ENCODE data around the gene SCN4B. TPM values are rescaled to one million over a fixed set of nuclear protein-coding genes. Genes with fewer than 3 reads are reported as not detected.
"Not testable (repeated sequence)": the region's sequence is repeated elsewhere in the genome, so short reads cannot be mapped to it uniquely, and the experiment has no call there.

Gene SCN4B
- total RNA-seq, 1 donor from 2014 or later, result 2.9 TPM

DNA sequence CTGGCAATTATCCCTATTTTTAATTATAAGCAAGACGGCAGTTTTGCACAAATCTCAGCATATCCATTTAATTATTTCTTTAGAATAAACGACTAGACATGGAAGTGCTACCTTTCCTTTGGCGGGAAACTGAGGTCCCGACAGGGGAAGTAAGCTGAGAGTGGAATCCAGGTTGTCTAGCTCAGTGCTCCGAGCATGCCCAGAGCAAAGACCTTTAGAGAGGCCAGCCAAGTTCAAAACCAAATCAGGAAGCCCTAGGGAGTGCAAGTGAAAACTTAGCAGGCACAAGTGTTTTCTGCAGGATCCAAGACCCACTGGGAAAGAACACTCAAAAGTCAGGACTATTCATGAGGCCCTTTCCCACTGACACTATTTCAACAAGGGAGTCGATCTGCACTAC, 46.5 kb upstream of the SCN4B start:
- Mint-ChIP-seq H3K4me3 (ENCODE audit: unreplicated experiment) (no peak overlapping the region), H3K27me3 (ENCODE audit: unreplicated experiment) (no peaks in the 10 kb centered on the region), H3K36me3 (ENCODE audit: unreplicated experiment) (no peaks in the 10 kb centered on the region), H3K4me1 (ENCODE audit: low read depth, unreplicated experiment) (no peaks in the 10 kb centered on the region), H3K27ac (ENCODE audit: unreplicated experiment) (no peak overlapping the region), H3K9me3 (ENCODE audit: unreplicated experiment) (no peaks in the 10 kb centered on the region)
- TF ChIP-seq, protein P1, sequence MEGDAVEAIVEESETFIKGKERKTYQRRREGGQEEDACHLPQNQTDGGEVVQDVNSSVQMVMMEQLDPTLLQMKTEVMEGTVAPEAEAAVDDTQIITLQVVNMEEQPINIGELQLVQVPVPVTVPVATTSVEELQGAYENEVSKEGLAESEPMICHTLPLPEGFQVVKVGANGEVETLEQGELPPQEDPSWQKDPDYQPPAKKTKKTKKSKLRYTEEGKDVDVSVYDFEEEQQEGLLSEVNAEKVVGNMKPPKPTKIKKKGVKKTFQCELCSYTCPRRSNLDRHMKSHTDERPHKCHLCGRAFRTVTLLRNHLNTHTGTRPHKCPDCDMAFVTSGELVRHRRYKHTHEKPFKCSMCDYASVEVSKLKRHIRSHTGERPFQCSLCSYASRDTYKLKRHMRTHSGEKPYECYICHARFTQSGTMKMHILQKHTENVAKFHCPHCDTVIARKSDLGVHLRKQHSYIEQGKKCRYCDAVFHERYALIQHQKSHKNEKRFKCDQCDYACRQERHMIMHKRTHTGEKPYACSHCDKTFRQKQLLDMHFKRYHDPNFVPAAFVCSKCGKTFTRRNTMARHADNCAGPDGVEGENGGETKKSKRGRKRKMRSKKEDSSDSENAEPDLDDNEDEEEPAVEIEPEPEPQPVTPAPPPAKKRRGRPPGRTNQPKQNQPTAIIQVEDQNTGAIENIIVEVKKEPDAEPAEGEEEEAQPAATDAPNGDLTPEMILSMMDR (IDR thresholded peaks at IDR 0.05; ENCODE audit: partially characterized antibody, unreplicated experiment), result no peak
- no peak for DNase-seq

GRCh38 chr11:118198370-118198769, 45.7 kb upstream of the SCN4B start:
- H3K4me3 Mint-ChIP-seq (ENCODE audit: unreplicated experiment), result peak overlapping the region; percentile 22
- no peak overlapping the region for H3K27ac Mint-ChIP-seq (ENCODE audit: unreplicated experiment)
- DNase-seq, result peak; percentile 87
- no peaks in the 10 kb centered on the region for H3K9me3 Mint-ChIP-seq (ENCODE audit: unreplicated experiment)
- H3K27me3 Mint-ChIP-seq (ENCODE audit: unreplicated experiment), result no peaks in the 10 kb centered on the region
- H3K4me1 Mint-ChIP-seq (ENCODE audit: low read depth, unreplicated experiment), result no peaks in the 10 kb centered on the region
- H3K36me3 Mint-ChIP-seq (ENCODE audit: unreplicated experiment), result no peaks in the 10 kb centered on the region
- TF ChIP-seq, protein P1 (IDR thresholded peaks at IDR 0.05; ENCODE audit: partially characterized antibody, unreplicated experiment), result peak; percentile 80

DNA sequence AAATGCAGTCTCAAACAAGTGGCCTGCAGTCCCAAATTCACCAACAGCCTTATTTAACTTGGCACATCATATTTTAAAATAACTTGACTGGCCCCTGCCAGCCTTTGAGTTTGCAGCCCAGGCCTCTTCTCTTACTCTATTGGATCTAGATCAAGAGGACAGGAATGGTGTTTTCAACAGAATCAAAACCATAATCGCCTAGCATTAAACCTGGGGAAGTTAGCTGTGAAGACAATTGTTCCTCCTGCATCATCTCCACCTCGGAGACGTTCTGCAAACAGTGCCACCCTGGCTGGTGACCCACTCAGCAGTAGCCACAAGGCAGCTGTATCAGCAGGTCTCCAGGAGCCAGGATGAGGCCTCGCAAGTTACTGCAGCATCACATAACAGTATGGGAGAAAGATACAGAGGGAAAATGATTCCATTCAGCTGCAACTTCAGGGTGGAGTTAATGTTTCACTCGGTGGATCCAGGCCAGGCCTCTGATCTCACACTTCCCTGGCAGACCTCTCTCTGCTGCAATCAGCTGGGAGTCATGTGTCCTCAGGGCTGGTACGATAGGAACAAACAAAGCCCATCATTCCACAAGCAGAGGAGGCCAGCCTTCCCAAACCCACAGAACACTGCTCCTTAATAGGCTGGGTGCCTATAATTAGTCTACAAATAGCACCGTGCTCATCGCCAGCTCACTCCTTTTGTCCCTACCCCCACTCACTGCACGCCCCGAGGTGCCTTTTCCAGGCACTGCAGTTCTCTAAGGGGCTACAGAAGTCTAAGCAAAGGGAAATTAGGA, 42.4 kb upstream of the SCN4B start:
- H3K4me1 Mint-ChIP-seq (ENCODE audit: low read depth, unreplicated experiment), result no peaks in the 10 kb centered on the region
- H3K27ac Mint-ChIP-seq (ENCODE audit: unreplicated experiment), result no peak overlapping the region
- H3K4me3 Mint-ChIP-seq (ENCODE audit: unreplicated experiment), result no peak overlapping the region
- peaks cover 4% of the 10 kb centered on the region for H3K9me3 Mint-ChIP-seq (ENCODE audit: unreplicated experiment)
- peaks cover 14% of the 10 kb centered on the region for H3K36me3 Mint-ChIP-seq (ENCODE audit: unreplicated experiment)
- TF ChIP-seq, protein P1 (IDR thresholded peaks at IDR 0.05; ENCODE audit: partially characterized antibody, unreplicated experiment), result no peak
- no peak for DNase-seq
- H3K27me3 Mint-ChIP-seq (ENCODE audit: unreplicated experiment), result peaks cover 3% of the 10 kb centered on the region

DNA sequence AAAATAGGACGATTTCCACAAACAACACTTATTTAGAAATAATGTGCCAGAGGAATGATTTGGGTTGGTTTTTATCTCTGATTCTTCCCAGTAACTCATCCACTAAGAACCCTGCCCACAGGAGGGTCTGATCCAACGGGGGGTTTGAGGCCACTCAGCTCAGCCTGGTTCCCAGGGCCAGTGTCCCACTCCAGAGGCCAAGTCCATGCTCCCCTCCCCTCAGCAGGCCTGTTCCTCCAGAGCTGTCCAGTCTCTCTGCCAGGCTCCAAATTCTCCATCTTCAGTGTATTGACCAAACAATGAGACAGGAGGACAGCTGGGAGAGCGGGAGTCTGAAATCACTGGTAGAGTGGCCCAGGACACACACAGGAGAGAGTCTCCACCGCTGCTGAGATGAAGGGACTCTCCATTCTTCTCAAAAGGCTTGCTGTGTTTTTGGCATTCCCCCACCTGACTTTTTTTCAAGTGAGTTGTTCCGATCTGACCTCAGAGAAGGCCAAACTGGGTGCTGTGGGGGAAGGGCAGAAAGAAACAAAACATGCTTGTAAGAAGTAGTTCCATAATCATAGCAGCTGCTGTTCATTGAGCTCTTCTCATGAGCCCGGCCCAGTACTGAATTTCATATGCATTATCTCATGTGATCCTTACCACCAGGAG, 41.4 kb upstream of the SCN4B start:
- TF ChIP-seq, protein P1 (IDR thresholded peaks at IDR 0.05; ENCODE audit: partially characterized antibody, unreplicated experiment), result no peak
- no peak overlapping the region for H3K4me3 Mint-ChIP-seq (ENCODE audit: unreplicated experiment)
- H3K4me1 Mint-ChIP-seq (ENCODE audit: low read depth, unreplicated experiment), result no peaks in the 10 kb centered on the region
- peaks cover 14% of the 10 kb centered on the region for H3K36me3 Mint-ChIP-seq (ENCODE audit: unreplicated experiment)
- no peak for DNase-seq
- H3K9me3 Mint-ChIP-seq (ENCODE audit: unreplicated experiment), result peaks cover 4% of the 10 kb centered on the region
- peaks cover 3% of the 10 kb centered on the region for H3K27me3 Mint-ChIP-seq (ENCODE audit: unreplicated experiment)
- H3K27ac Mint-ChIP-seq (ENCODE audit: unreplicated experiment), result no peak overlapping the region

DNA sequence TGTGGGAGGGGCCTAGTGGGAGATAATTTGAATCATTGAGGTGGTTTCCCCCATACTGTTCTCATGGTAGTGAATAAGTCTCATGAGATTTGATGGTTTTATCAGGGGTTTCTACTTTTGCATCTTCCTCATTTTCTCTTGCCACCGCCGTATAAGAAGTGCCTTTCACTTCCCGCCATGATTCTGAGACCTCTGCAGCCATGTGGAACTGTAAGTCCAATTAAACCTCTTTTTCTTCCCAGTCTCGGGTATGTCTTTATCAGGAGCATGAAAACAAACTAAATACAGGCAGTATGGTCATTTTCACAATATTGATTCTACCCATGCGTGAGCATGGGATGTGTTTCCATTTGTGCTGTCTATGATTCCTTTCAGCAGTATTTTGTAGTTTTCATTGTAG, 40.2 kb upstream of the SCN4B start:
- not testable (repeated sequence) for H3K4me1 Mint-ChIP-seq (ENCODE audit: low read depth, unreplicated experiment); H3K27ac Mint-ChIP-seq (ENCODE audit: unreplicated experiment); DNase-seq; H3K9me3 Mint-ChIP-seq (ENCODE audit: unreplicated experiment); H3K27me3 Mint-ChIP-seq (ENCODE audit: unreplicated experiment); H3K4me3 Mint-ChIP-seq (ENCODE audit: unreplicated experiment)
- H3K36me3 Mint-ChIP-seq (ENCODE audit: unreplicated experiment), result peaks cover 14% of the 10 kb centered on the region

GRCh38 chr11:118190942-118191506, 38.4 kb upstream of the SCN4B start:
- not testable (repeated sequence) for H3K27me3 Mint-ChIP-seq (ENCODE audit: unreplicated experiment); H3K4me3 Mint-ChIP-seq (ENCODE audit: unreplicated experiment); H3K9me3 Mint-ChIP-seq (ENCODE audit: unreplicated experiment); DNase-seq; H3K27ac Mint-ChIP-seq (ENCODE audit: unreplicated experiment); H3K4me1 Mint-ChIP-seq (ENCODE audit: low read depth, unreplicated experiment)
- peaks cover 14% of the 10 kb centered on the region for H3K36me3 Mint-ChIP-seq (ENCODE audit: unreplicated experiment)

Data from glutamatergic neuron (in vitro differentiated cells).